H1 (cell line): ENCODE results near the gene IL36B. TPM values are rescaled to one million over a fixed set of nuclear protein-coding genes. Genes with fewer than 3 reads are reported as not detected.

ENCODE experiments used
- CTCF ChIA-PET: fragments of 300-600 bp; sonication (Branson Sonifier 250); formaldehyde crosslinking; loops from one replicate; lab custom pipeline; 2021; ENCODE audit not compliant: partially characterized antibody; lab: Charles Lee
- POLR2A ChIA-PET: fragments of 300-600 bp; sonication (Branson Sonifier 250); formaldehyde crosslinking; loops from one replicate; lab custom pipeline; 2021; ENCODE audit warnings: inconsistent platforms; ENCODE audit not compliant: partially characterized antibody; lab: Charles Lee
- DNase-seq, 2 experiments: peaks; one replicate each; pipeline versions ENCODE4 v3.0.0 to v3.0.0-alpha.2; 2010 to 2022; ENCODE audit warnings: low spot score in 2 of 2, low read depth in 1 of 2, mixed read lengths in 1 of 2
- FAIRE-seq: peaks from 2 replicates; lab custom pipeline; 2011; peaks lifted over from hg19 to GRCh38; lab: Jason Lieb, UNC
- H2AFZ ChIP-seq: 2 replicates; pipeline ENCODE4 v1.8.1; 2012; ENCODE audit warnings: low read length, inconsistent platforms
- H2AK5ac ChIP-seq: 2 replicates; pipeline ENCODE4 v1.6.1; 2013; ENCODE audit warnings: low read depth, low read length
- H2BK120ac ChIP-seq: replicated peaks from 2 replicates; pipeline ENCODE3; 2013; ENCODE audit warnings: low read depth, low read length, inconsistent platforms
- H2BK12ac ChIP-seq: 2 replicates; pipeline ENCODE4 v1.6.1; 2013; ENCODE audit warnings: low read depth, low read length
- H2BK15ac ChIP-seq: 2 replicates; pipeline ENCODE4 v1.6.1; 2013; ENCODE audit warnings: low read length
- H2BK20ac ChIP-seq: 2 replicates; pipeline ENCODE4 v1.6.1; 2013; ENCODE audit warnings: low read length
- H2BK5ac ChIP-seq: 2 replicates; pipeline ENCODE4 v1.6.1; 2013; ENCODE audit warnings: low read depth, low read length
- H3K14ac ChIP-seq: 2 replicates; pipeline ENCODE4 v1.6.1; 2013; ENCODE audit warnings: inconsistent platforms; ENCODE audit not compliant: insufficient read length
- H3K18ac ChIP-seq: 2 replicates; pipeline ENCODE4 v1.6.1; 2013; ENCODE audit warnings: low read length; ENCODE audit errors: extremely low read depth
- H3K23ac ChIP-seq: 2 replicates; pipeline ENCODE4 v1.6.1; 2013; ENCODE audit warnings: inconsistent platforms; ENCODE audit not compliant: insufficient read length
- H3K23me2 ChIP-seq: 2 replicates; pipeline ENCODE4 v1.6.1; 2013; ENCODE audit warnings: low read depth, low read length
- H3K27ac ChIP-seq: 2 replicates; pipeline ENCODE4 v1.6.1; 2011; ENCODE audit warnings: low read depth, low read length, inconsistent platforms
- H3K27me3 ChIP-seq, 4 experiments: replicated peaks in 1 of 4; 1 replicate in 1 of 4; 2 replicates in 3 of 4; pipeline versions ENCODE4 v1.6.1 to v1.8.1; 2011 to 2013; ENCODE audit warnings: low read length in 3 of 4, mild to moderate bottlenecking in 3 of 4, inconsistent platforms in 2 of 4, mixed read lengths in 2 of 4, moderate library complexity in 1 of 4; ENCODE audit not compliant: control insufficient read depth in 3 of 4, insufficient read depth in 3 of 4; ENCODE audit errors: extremely low read depth in 1 of 4
- H3K36me3 ChIP-seq, 4 experiments: 2 replicates each; pipeline versions ENCODE4 v1.6.1 to v1.8.1; 2011 to 2013; ENCODE audit warnings: mild to moderate bottlenecking in 4 of 4, low read length in 3 of 4, moderate library complexity in 2 of 4, control low read depth in 1 of 4, inconsistent platforms in 1 of 4; ENCODE audit not compliant: insufficient read depth in 4 of 4, control insufficient read depth in 2 of 4
- H3K4ac ChIP-seq: replicated peaks from 2 replicates; pipeline ENCODE3; 2013; ENCODE audit warnings: low read length, low read depth, mixed read lengths, inconsistent platforms; ENCODE audit not compliant: insufficient read length
- H3K4me1 ChIP-seq, 4 experiments: replicated peaks in 1 of 4; 1 replicate in 1 of 4; 2 replicates in 3 of 4; pipeline versions ENCODE4 v1.6.1 to v1.8.1; 2011 to 2013; ENCODE audit warnings: low read length in 3 of 4, inconsistent platforms in 2 of 4, mixed read lengths in 1 of 4; ENCODE audit not compliant: insufficient read depth in 4 of 4, control insufficient read depth in 3 of 4
- H3K4me2 ChIP-seq, 2 experiments: 2 replicates each; pipeline versions ENCODE4 v1.6.1 to v1.8.1; 2011 to 2013; ENCODE audit warnings: low read depth in 2 of 2, low read length in 2 of 2, control low read depth in 1 of 2, inconsistent platforms in 1 of 2, mild to moderate bottlenecking in 1 of 2; ENCODE audit not compliant: insufficient read depth in 1 of 2
- H3K4me3 ChIP-seq, 4 experiments: fragments of 200-600, 300-600 bp in 1 of 4; sonication (generic), shearing (Covaris generic), sonication (Bioruptor Twin) in 1 of 4; 2 replicates each; pipeline versions ENCODE4 v1.5.1 to v1.8.1; 2011 to 2016; ENCODE audit warnings: low read length in 4 of 4, low read depth in 3 of 4, control low read depth in 2 of 4, inconsistent platforms in 2 of 4, mild to moderate bottlenecking in 2 of 4, mixed read lengths in 1 of 4, moderate library complexity in 1 of 4; ENCODE audit not compliant: insufficient read depth in 2 of 4; ENCODE audit errors: extremely low read depth in 1 of 4
- H3K56ac ChIP-seq: replicated peaks from 2 replicates; pipeline ENCODE3; 2013; ENCODE audit warnings: low read depth, mild to moderate bottlenecking, mixed read lengths, low read length, inconsistent platforms; ENCODE audit not compliant: insufficient read length
- H3K79me1 ChIP-seq: 2 replicates; pipeline ENCODE4 v1.6.1; 2013; ENCODE audit warnings: low read depth, low read length, control low read depth
- H3K79me2 ChIP-seq, 2 experiments: 2 replicates each; pipeline versions ENCODE4 v1.6.1 to v1.8.1; 2012 to 2013; ENCODE audit warnings: low read length in 2 of 2, mild to moderate bottlenecking in 2 of 2, inconsistent platforms in 1 of 2; ENCODE audit not compliant: insufficient read depth in 2 of 2, control insufficient read depth in 1 of 2
- H3K9ac ChIP-seq, 4 experiments: replicated peaks in 1 of 4; 1 replicate in 1 of 4; 2 replicates in 3 of 4; pipeline versions ENCODE4 v1.6.1 to v1.8.1; 2011 to 2013; ENCODE audit warnings: low read depth in 3 of 4, low read length in 3 of 4, control low read depth in 2 of 4, mild to moderate bottlenecking in 2 of 4, moderate library complexity in 2 of 4, inconsistent platforms in 1 of 4; ENCODE audit errors: extremely low read depth in 1 of 4
- H3K9me3 ChIP-seq, 2 experiments: 2 replicates each; pipeline versions ENCODE4 v1.6.1 to v1.8.1; 2012 to 2013; ENCODE audit warnings: mild to moderate bottlenecking in 2 of 2, moderate library complexity in 2 of 2, control low read depth in 1 of 2, inconsistent platforms in 1 of 2, low read depth in 1 of 2, low read length in 1 of 2, mixed read lengths in 1 of 2; ENCODE audit not compliant: insufficient read depth in 2 of 2
- H4K20me1 ChIP-seq, 2 experiments: replicated peaks in 1 of 2; 2 replicates each; pipeline versions ENCODE3 to v1.8.1; 2011 to 2013; ENCODE audit warnings: inconsistent platforms in 2 of 2, low read length in 2 of 2, mild to moderate bottlenecking in 1 of 2; ENCODE audit not compliant: insufficient read depth in 2 of 2, control insufficient read depth in 1 of 2
- H4K5ac ChIP-seq: 2 replicates; pipeline ENCODE4 v1.6.1; 2013; ENCODE audit warnings: low read length, low read depth, mixed read lengths, inconsistent platforms; ENCODE audit not compliant: insufficient read length
- H4K8ac ChIP-seq: 2 replicates; pipeline ENCODE4 v1.8.0; 2013; ENCODE audit warnings: mild to moderate bottlenecking, moderate library complexity, low read length, inconsistent platforms; ENCODE audit not compliant: insufficient read depth; ENCODE audit errors: extremely low read depth
- H4K91ac ChIP-seq: replicated peaks from 2 replicates; pipeline ENCODE3; 2013; ENCODE audit warnings: low read length, mixed read lengths, inconsistent platforms; ENCODE audit not compliant: insufficient read length
- CHD2 ChIP-seq: IDR thresholded peaks from 2 replicates; pipeline ENCODE4 v1.6.1; 2012; ENCODE audit warnings: low read length, improper control_type of control experiment
- EGR1 ChIP-seq: IDR thresholded peaks from 2 replicates; pipeline ENCODE4 v1.6.1; 2011; ENCODE audit warnings: low read depth, low read length, borderline replicate concordance
- KDM1A ChIP-seq: fragments of 200-600, 300-600 bp; sonication (generic); IDR thresholded peaks from 2 replicates; pipeline ENCODE4 v1.7.1; 2016; ENCODE audit warnings: mild to moderate bottlenecking, low read length, borderline replicate concordance
- KDM5A ChIP-seq: fragments of 200-600 bp; IDR thresholded peaks from 2 replicates; pipeline ENCODE4 v1.7.1; 2012; ENCODE audit warnings: mild to moderate bottlenecking, low read length, inconsistent platforms, mixed read lengths
- MAX ChIP-seq: IDR thresholded peaks from 2 replicates; pipeline ENCODE4 v1.6.1; 2012; ENCODE audit warnings: inconsistent platforms
- PHF8 ChIP-seq: fragments of 200-600 bp; sonication (generic); conservative IDR thresholded peaks from 2 replicates; pipeline ENCODE4 v1.7.1; 2012; ENCODE audit warnings: low read depth, mild to moderate bottlenecking, inconsistent platforms, low read length, moderate library complexity
- SUZ12 ChIP-seq: fragments of 200-600 bp; sonication (generic); IDR thresholded peaks from 2 replicates; pipeline ENCODE4 v1.6.1; 2012; ENCODE audit warnings: mild to moderate bottlenecking, inconsistent platforms, low read length, moderate library complexity, mixed read lengths
- TBP ChIP-seq: IDR thresholded peaks from 2 replicates; pipeline ENCODE4 v1.6.1; 2011; ENCODE audit warnings: low read depth, low read length, improper control_type of control experiment
- WGBS, 2 experiments: shearing (Covaris generic) in 1 of 2; methylation state at CpG; one replicate each; pipeline versions ENCODE4 v1.1.6 to v1.1.7; 2013 to 2015; ENCODE audit warnings: low lambda C conversion rate in 2 of 2, mixed read lengths in 2 of 2, inconsistent platforms in 1 of 2, low coverage in 1 of 2, missing lambda C conversion rate in 1 of 2; ENCODE audit not compliant: insufficient replicate concordance in 2 of 2, insufficient coverage in 1 of 2, insufficient read length in 1 of 2; ENCODE audit errors: extremely low coverage in 1 of 2, missing lambda C conversion rate in 1 of 2; 5-methylcytosine and 5-hydroxymethylcytosine counted together
- polyA plus RNA-seq, 7 experiments: library from polyadenylated mRNA; depleted of rRNA in 3 of 7; stranded (reverse) in 5 of 7; unstranded in 2 of 7; fragments of >200 nt in 5 of 7; fragments of 200-250 nt in 2 of 7; gene quantifications; 1 replicate in 5 of 7; 2 replicates in 1 of 7; 4 replicates in 1 of 7; pipeline versions ENCODE4 v1.2.1 to v1.2.3, GENCODE V29; 2011 to 2013; ENCODE audit warnings: missing spikeins in 2 of 7, mixed read lengths in 2 of 7
- total RNA-seq: library from RNA; stranded (reverse); fragmentation: NEBNext Ultra II Directional; extraction: Animal tissue kit (Norgen Biotek cat#: 25700); gene quantifications from 2 replicates; pipeline ENCODE4 v1.2.1, GENCODE V29; 2021

IL36B gene
- total and polyA plus RNA-seq, 2 of the 8 experiments (the other 6 are each of a cell fraction or from before 2014, with no cell fraction given), result not detected

DNA sequence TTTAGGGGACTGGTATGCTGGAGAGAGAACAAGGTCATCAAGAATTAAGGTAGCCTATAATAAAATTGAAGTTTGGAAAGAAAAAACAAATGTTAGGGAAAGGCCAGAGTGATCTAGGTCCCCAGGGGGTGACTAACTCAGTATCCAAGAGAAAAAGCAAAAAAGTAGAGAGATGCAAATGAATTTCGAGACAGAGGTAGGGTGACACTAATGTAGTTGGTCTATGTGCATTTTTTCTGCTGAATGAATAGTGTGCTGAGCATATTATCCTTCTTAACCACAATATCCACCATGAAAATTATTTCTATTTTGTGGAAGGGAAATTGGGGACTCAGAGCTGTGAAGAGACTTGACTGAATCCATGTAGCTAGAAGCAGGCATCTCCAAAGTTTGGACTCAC is 37.6 kb downstream of the IL36B start:
- Histone ChIP-seq H2BK15ac (no peak overlapping the region), H4K91ac (no peak overlapping the region), H3K9me3 (peaks cover 0 to 4% of the 10 kb centered on the region in 2 experiments; a peak in 1 of 4 replicates), H3K4ac (no peak overlapping the region), H3K27ac (no peak overlapping the region), H2BK20ac (no peak overlapping the region), H3K79me2 (no peaks in the 10 kb centered on the region), H3K14ac (no peak overlapping the region), H3K56ac (no peak overlapping the region), H3K23ac (no peak overlapping the region), H4K20me1 (no peaks in the 10 kb centered on the region), H2BK120ac (no peak overlapping the region), H4K5ac (no peak overlapping the region), H2BK12ac (no peak overlapping the region), H3K27me3 (no peaks in the 10 kb centered on the region), H3K18ac (no peak overlapping the region), H3K4me1 (no peaks in the 10 kb centered on the region), H3K4me3 (no peak overlapping the region), H3K4me2 (no peak overlapping the region), H3K9ac (no peak overlapping the region), H3K23me2 (no peaks in the 10 kb centered on the region), H2AFZ (no peak overlapping the region), H2AK5ac (no peak overlapping the region), H3K36me3 (no peaks in the 10 kb centered on the region), H2BK5ac (no peak overlapping the region), H3K79me1 (no peaks in the 10 kb centered on the region), H4K8ac (no peak overlapping the region)
- 93% methylated on average over 1 of the region's 1 CpG; no CpG with 5 or more reads in 1 of the 2 experiments for WGBS, 2 experiments
- DNase-seq (no peak), FAIRE-seq (no peak)
- POLR2A ChIA-PET, result no interaction called here
- TF ChIP-seq EGR1, result no peak
- TF ChIP-seq KDM1A, result no peak
- TF ChIP-seq PHF8, result no peak
- no peak for TF ChIP-seq SUZ12
- no peak for TF ChIP-seq KDM5A
- TF ChIP-seq CHD2, result no peak
- no peak for TF ChIP-seq TBP
- TF ChIP-seq MAX, result no peak
- CTCF ChIA-PET, result no interaction called here
